NCI-H1105 treated with DMSO at 0.1 percent for 48 hours (cell line): ENCODE results near the gene NAXE.
"Not testable (repeated sequence)": the region's sequence is repeated elsewhere in the genome, so short reads cannot be mapped to it uniquely, and the experiment has no call there.

Source experiments
- DNase-seq: peaks from one replicate; lab custom pipeline; 2025; lab: John Stamatoyannopoulos, UW

NAXE gene

GRCh38 chr1:156593661-156593989 lies 2.0 kb downstream of the NAXE start:
- no peak for DNase-seq

GRCh38 chr1:156594190-156594589 lies 2.6 kb downstream of the NAXE start:
- DNase-seq: no peak

- no peak for DNase-seq
These were observed 3.4 kb downstream of the NAXE start for GRCh38 chr1:156595016-156595415.

- DNase-seq: no peak
These were observed 4.8 kb downstream of the NAXE start for GRCh38 chr1:156596426-156596825.

- DNase-seq: no peak
These were observed 6.5 kb downstream of the NAXE start for GRCh38 chr1:156598125-156598524.

- no peak for DNase-seq
These were observed 7.3 kb downstream of the NAXE start for GRCh38 chr1:156598731-156599432.

GRCh38 chr1:156599811-156600210 lies 8.2 kb downstream of the NAXE start:
- DNase-seq: peak; percentile 8

GRCh38 chr1:156600733-156601121 lies 9.2 kb downstream of the NAXE start:
- DNase-seq: no peak

- peak; percentile 86 for DNase-seq
These were observed 9.7 kb downstream of the NAXE start, which contains the start of gene GPATCH4 for GRCh38 chr1:156601122-156601830. Gene GPATCH4, minus strand, starts transcription at chr1:156601479.

- DNase-seq: no peak
These were observed 10.3 kb downstream of the NAXE start for GRCh38 chr1:156601892-156602291.

GRCh38 chr1:156602557-156602993 lies 11.0 kb downstream of the NAXE start:
- DNase-seq: no peak

GRCh38 chr1:156607344-156607743 lies 15.8 kb downstream of the NAXE start:
- not testable (repeated sequence) for DNase-seq

- DNase-seq: peak; percentile 79
These were observed 16.6 kb downstream of the NAXE start for GRCh38 chr1:156608036-156608674.

- peak; percentile 66 for DNase-seq
These were observed 17.4 kb downstream of the NAXE start for GRCh38 chr1:156608981-156609380.

GRCh38 chr1:156610072-156610471 lies 18.5 kb downstream of the NAXE start:
- not testable (repeated sequence) for DNase-seq

GRCh38 chr1:156612666-156613065 lies 21.1 kb downstream of the NAXE start:
- no peak for DNase-seq

- no peak for DNase-seq
These were observed 24.4 kb downstream of the NAXE start for GRCh38 chr1:156615946-156616345.

GRCh38 chr1:156616463-156616862 lies 24.9 kb downstream of the NAXE start:
- peak; percentile 57 for DNase-seq

- DNase-seq: peak; percentile 59
These were observed 27.4 kb downstream of the NAXE start, which contains the start of gene HAPLN2 for GRCh38 chr1:156618853-156619581. Gene HAPLN2, plus strand, starts transcription at chr1:156619415. Its CDS starts 4,076 bp downstream, at chr1:156623491.

GRCh38 chr1:156619582-156619955 lies 28.0 kb downstream of the NAXE start:
- no peak for DNase-seq

GRCh38 chr1:156622581-156623297 lies 31.2 kb downstream of the NAXE start:
- DNase-seq: no peak
